Liver (tissue), 3 donors: ENCODE results near the gene PPM1J.

ENCODE experiments used
- SP1 ChIP-seq: IDR thresholded peaks from 2 replicates; pipeline ENCODE4 v1.6.1; 2018; ENCODE audit warnings: antibody characterized with exemption, mild to moderate bottlenecking
- TF ChIP-seq, protein P1 (sequence below): fragments of 150-350 bp; IDR thresholded peaks from 2 replicates; pipeline ENCODE4 v1.5.1; 2017; ENCODE audit warnings: improper control_type of control experiment, low read depth, low read length; ENCODE audit not compliant: missing input control
- TF ChIP-seq, protein P2 (sequence below): IDR thresholded peaks from 2 replicates; pipeline ENCODE4 v1.6.1; 2016; ENCODE audit warnings: antibody characterized with exemption, mild to moderate bottlenecking
- TF ChIP-seq, protein P3 (sequence below): IDR thresholded peaks from 2 replicates; pipeline ENCODE4 v1.6.1; 2016; ENCODE audit warnings: antibody characterized with exemption
- donor health status: healthy.
- donor health status: healthy.

DNA sequence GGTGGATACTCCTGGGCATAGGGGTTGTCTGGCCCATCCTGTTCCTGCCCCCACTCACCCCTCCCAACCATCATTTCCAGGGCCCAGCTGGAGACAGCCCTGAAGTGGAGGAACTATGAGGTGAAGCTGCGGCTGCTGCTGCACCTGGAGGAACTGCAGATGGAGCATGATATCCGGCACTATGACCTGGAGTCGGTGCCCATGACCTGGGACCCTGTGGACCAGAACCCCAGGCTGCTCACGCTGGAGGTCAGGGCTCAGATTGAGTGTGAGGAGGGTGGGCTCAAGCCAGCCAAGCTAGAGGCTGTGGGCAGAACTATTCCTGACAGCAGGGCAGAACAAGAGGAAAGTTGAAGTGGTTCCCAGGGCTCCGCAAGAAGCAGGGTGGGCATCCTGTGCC, 22.5 kb downstream of the PPM1J start:
- TF ChIP-seq, protein P1, sequence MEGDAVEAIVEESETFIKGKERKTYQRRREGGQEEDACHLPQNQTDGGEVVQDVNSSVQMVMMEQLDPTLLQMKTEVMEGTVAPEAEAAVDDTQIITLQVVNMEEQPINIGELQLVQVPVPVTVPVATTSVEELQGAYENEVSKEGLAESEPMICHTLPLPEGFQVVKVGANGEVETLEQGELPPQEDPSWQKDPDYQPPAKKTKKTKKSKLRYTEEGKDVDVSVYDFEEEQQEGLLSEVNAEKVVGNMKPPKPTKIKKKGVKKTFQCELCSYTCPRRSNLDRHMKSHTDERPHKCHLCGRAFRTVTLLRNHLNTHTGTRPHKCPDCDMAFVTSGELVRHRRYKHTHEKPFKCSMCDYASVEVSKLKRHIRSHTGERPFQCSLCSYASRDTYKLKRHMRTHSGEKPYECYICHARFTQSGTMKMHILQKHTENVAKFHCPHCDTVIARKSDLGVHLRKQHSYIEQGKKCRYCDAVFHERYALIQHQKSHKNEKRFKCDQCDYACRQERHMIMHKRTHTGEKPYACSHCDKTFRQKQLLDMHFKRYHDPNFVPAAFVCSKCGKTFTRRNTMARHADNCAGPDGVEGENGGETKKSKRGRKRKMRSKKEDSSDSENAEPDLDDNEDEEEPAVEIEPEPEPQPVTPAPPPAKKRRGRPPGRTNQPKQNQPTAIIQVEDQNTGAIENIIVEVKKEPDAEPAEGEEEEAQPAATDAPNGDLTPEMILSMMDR = no peak
- TF ChIP-seq, protein P2, sequence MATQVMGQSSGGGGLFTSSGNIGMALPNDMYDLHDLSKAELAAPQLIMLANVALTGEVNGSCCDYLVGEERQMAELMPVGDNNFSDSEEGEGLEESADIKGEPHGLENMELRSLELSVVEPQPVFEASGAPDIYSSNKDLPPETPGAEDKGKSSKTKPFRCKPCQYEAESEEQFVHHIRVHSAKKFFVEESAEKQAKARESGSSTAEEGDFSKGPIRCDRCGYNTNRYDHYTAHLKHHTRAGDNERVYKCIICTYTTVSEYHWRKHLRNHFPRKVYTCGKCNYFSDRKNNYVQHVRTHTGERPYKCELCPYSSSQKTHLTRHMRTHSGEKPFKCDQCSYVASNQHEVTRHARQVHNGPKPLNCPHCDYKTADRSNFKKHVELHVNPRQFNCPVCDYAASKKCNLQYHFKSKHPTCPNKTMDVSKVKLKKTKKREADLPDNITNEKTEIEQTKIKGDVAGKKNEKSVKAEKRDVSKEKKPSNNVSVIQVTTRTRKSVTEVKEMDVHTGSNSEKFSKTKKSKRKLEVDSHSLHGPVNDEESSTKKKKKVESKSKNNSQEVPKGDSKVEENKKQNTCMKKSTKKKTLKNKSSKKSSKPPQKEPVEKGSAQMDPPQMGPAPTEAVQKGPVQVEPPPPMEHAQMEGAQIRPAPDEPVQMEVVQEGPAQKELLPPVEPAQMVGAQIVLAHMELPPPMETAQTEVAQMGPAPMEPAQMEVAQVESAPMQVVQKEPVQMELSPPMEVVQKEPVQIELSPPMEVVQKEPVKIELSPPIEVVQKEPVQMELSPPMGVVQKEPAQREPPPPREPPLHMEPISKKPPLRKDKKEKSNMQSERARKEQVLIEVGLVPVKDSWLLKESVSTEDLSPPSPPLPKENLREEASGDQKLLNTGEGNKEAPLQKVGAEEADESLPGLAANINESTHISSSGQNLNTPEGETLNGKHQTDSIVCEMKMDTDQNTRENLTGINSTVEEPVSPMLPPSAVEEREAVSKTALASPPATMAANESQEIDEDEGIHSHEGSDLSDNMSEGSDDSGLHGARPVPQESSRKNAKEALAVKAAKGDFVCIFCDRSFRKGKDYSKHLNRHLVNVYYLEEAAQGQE = no peak
- TF ChIP-seq, protein P3, sequence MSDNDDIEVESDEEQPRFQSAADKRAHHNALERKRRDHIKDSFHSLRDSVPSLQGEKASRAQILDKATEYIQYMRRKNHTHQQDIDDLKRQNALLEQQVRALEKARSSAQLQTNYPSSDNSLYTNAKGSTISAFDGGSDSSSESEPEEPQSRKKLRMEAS = no peak
- no peak for TF ChIP-seq SP1
